Stimulated activated CD4-positive, alpha-beta T cell treated with anti-CD3 and anti-CD28 coated beads, Interleukin-2, amount 100 ng/mL, for 48 hours (primary cell): ENCODE measurements around the gene TNFAIP3.

Experiments used
- DNase-seq, 2 donors: peaks; one replicate each; pipeline ENCODE4 v3.0.0-alpha.2; 2020

TNFAIP3 gene

GRCh38 chr6:137904822-137905617 is 38.0 kb downstream of the TNFAIP3 start:
- DNase-seq: peak; percentile 71 to 72

- DNase-seq: no peak
These were observed 39.0 kb downstream of the TNFAIP3 start for GRCh38 chr6:137906020-137906472.

GRCh38 chr6:137907170-137907569 is 40.1 kb downstream of the TNFAIP3 start:
- DNase-seq: no peak

GRCh38 chr6:137909533-137909932 is 42.5 kb downstream of the TNFAIP3 start:
- DNase-seq: no peak

- DNase-seq: no peak
These were observed 43.4 kb downstream of the TNFAIP3 start for GRCh38 chr6:137910424-137910834.

GRCh38 chr6:137910843-137911456 is 43.9 kb downstream of the TNFAIP3 start:
- no peak for DNase-seq

GRCh38 chr6:137911675-137912191 is 44.7 kb downstream of the TNFAIP3 start:
- no peak for DNase-seq

- no peak for DNase-seq
These were observed 45.8 kb downstream of the TNFAIP3 start for GRCh38 chr6:137912813-137913212.

GRCh38 chr6:137913434-137913833 is 46.4 kb downstream of the TNFAIP3 start:
- DNase-seq: no peak

GRCh38 chr6:137913996-137914529 is 47.0 kb downstream of the TNFAIP3 start:
- no peak for DNase-seq

- DNase-seq: no peak
These were observed 47.6 kb downstream of the TNFAIP3 start for GRCh38 chr6:137914530-137915193.

- no peak for DNase-seq
These were observed 48.7 kb downstream of the TNFAIP3 start for GRCh38 chr6:137915790-137916189.

GRCh38 chr6:137917551-137918325 is 50.7 kb downstream of the TNFAIP3 start:
- DNase-seq: no peak

- DNase-seq: no peak
These were observed 52.4 kb downstream of the TNFAIP3 start for GRCh38 chr6:137919502-137919823.

GRCh38 chr6:137919837-137920730 is 53.0 kb downstream of the TNFAIP3 start:
- DNase-seq: no peak

- DNase-seq: no peak
These were observed 54.8 kb downstream of the TNFAIP3 start for GRCh38 chr6:137921823-137922222.

- no peak for DNase-seq
These were observed 57.0 kb downstream of the TNFAIP3 start for GRCh38 chr6:137923866-137924653.

- DNase-seq: no peak
These were observed 58.2 kb downstream of the TNFAIP3 start for GRCh38 chr6:137925141-137925698.

GRCh38 chr6:137926207-137926731 is 59.2 kb downstream of the TNFAIP3 start:
- DNase-seq: no peak

GRCh38 chr6:137926985-137927384 is 59.9 kb downstream of the TNFAIP3 start:
- no peak for DNase-seq
